Smooth muscle cell (in vitro differentiated cells): ENCODE results near the gene PHLDA2. TPM values are rescaled to one million over a fixed set of nuclear protein-coding genes. Genes with fewer than 3 reads are reported as not detected.

Experiments used
- DNase-seq: peaks from one replicate; lab custom pipeline; 2025; ENCODE audit not compliant: unreplicated experiment; lab: John Stamatoyannopoulos, UW
- H2AFZ ChIP-seq: fragments of 200-600 bp; sonication (generic); 2 replicates; pipeline ENCODE4 v1.6.0; 2016; ENCODE audit warnings: antibody characterized with exemption, low read depth, mild to moderate bottlenecking
- H3F3A ChIP-seq: fragments of 200-600 bp; sonication (generic); 2 replicates; pipeline ENCODE4 v1.6.0; 2017; ENCODE audit warnings: antibody characterized with exemption, low read depth
- H3K27ac ChIP-seq: fragments of 200-600 bp; sonication (generic); 2 replicates; pipeline ENCODE4 v1.5.1; 2016; ENCODE audit warnings: low read depth, mild to moderate bottlenecking
- H3K27me3 ChIP-seq: fragments of 200-600 bp; sonication (generic); 2 replicates; pipeline ENCODE4 v1.6.1; 2016; ENCODE audit warnings: low read depth, mild to moderate bottlenecking
- H3K36me3 ChIP-seq: fragments of 200-600 bp; sonication (generic); 2 replicates; pipeline ENCODE4 v1.5.1; 2016; ENCODE audit warnings: low read depth
- H3K4me1 ChIP-seq: fragments of 200-600 bp; sonication (generic); 2 replicates; pipeline ENCODE4 v1.5.1; 2016; ENCODE audit warnings: low read depth
- H3K4me2 ChIP-seq: fragments of 200-600 bp; sonication (generic); 2 replicates; pipeline ENCODE4 v1.6.0; 2016; ENCODE audit warnings: mild to moderate bottlenecking
- H3K4me3 ChIP-seq: fragments of 200-600 bp; sonication (generic); 2 replicates; pipeline ENCODE4 v1.5.1; 2016; ENCODE audit warnings: mild to moderate bottlenecking
- H3K79me2 ChIP-seq: fragments of 200-600 bp; sonication (generic); 2 replicates; pipeline ENCODE4 v1.6.0; 2016; ENCODE audit warnings: low read depth, mild to moderate bottlenecking
- H3K9ac ChIP-seq: fragments of 200-600 bp; sonication (generic); 2 replicates; pipeline ENCODE4 v1.6.0; 2016; ENCODE audit warnings: low read depth
- H3K9me3 ChIP-seq: fragments of 200-600 bp; sonication (generic); replicated peaks from 2 replicates; pipeline ENCODE4 v1.5.1; 2016; ENCODE audit warnings: low read depth
- H4K20me1 ChIP-seq: fragments of 200-600 bp; sonication (generic); 2 replicates; pipeline ENCODE4 v1.6.0; 2016; ENCODE audit warnings: low read depth
- CTCF ChIP-seq: fragments of 200-600 bp; sonication (generic); IDR thresholded peaks from 2 replicates; pipeline ENCODE4 v1.5.1; 2017; ENCODE audit warnings: borderline replicate concordance, mild to moderate bottlenecking, antibody characterized with exemption; ENCODE audit not compliant: insufficient read depth, poor library complexity, severe bottlenecking
- WGBS: methylation state at CpG from one replicate; pipeline ENCODE4 v1.1.7; 2016; ENCODE audit warnings: low lambda C conversion rate; 5-methylcytosine and 5-hydroxymethylcytosine counted together
- polyA plus RNA-seq: library from polyadenylated mRNA; unstranded; fragments of >200 nt; fragmentation: Nextera tagmentation; extraction: Ambion mirVana; gene quantifications from 2 replicates; pipeline ENCODE4 v1.2.1, GENCODE V29; 2016
- total RNA-seq: library from RNA; depleted of rRNA; stranded (reverse); fragments of >200 nt; gene quantifications from 2 replicates; pipeline ENCODE4 v1.2.3, GENCODE V29; 2014

The PHLDA2 gene
- total and polyA plus RNA-seq, 2 experiments from 2014 or later = 11.0 to 89.3 TPM

GRCh38 chr11:2929950-2930703, 907 bp upstream of the PHLDA2 start:
- no peaks in the 10 kb centered on the region for H3K27me3 ChIP-seq
- peak overlapping the region; percentile 98 for H3K4me2 ChIP-seq
- no peaks in the 10 kb centered on the region for H3F3A ChIP-seq
- peak overlapping the region; percentile 74 for H3K9ac ChIP-seq
- H3K4me3 ChIP-seq = peak overlapping the region; percentile 78
- peaks cover 6% of the 10 kb centered on the region for H3K4me1 ChIP-seq
- H3K79me2 ChIP-seq = peaks cover 15% of the 10 kb centered on the region
- peaks cover 25% of the 10 kb centered on the region for H4K20me1 ChIP-seq
- no peak for TF ChIP-seq CTCF
- H3K27ac ChIP-seq = peak overlapping the region; percentile 81
- DNase-seq = no peak
- no peaks in the 10 kb centered on the region for H3K9me3 ChIP-seq
- 6% methylated on average over 45 of the region's 47 CpGs for WGBS
- no peak overlapping the region for H2AFZ ChIP-seq
- no peaks in the 10 kb centered on the region for H3K36me3 ChIP-seq

DNA sequence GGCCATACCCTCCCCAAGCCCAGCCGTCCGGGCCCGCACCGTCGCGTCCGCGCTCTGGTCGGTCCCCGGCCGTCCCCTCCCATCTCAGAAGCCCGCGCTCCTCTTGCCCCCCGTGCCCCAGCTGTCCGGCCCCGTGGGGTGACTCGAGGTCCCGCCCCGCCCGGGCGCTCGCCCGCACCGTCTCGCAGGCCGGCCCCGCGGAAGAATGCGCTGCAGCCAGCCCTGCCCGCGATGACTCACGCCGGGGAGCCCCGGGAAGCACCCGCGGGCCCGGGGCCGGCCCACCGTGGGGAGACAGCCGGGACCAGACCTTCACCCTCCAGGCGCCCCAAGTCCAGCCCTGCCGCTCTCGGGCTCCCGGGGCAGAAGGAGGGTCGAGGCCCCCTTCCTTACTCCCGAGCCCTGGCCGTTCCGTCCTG, 320 bp upstream of the PHLDA2 start:
- Histone ChIP-seq H3K9ac (peak overlapping the region; percentile 74), H3F3A (no peaks in the 10 kb centered on the region), H3K9me3 (no peaks in the 10 kb centered on the region), H4K20me1 (peaks cover 25% of the 10 kb centered on the region), H2AFZ (no peak overlapping the region), H3K4me1 (peaks cover 6% of the 10 kb centered on the region), H3K36me3 (no peaks in the 10 kb centered on the region), H3K4me2 (peak overlapping the region; percentile 98), H3K79me2 (peaks cover 15% of the 10 kb centered on the region), H3K4me3 (peak overlapping the region; percentile 78), H3K27me3 (no peaks in the 10 kb centered on the region), H3K27ac (peak overlapping the region; percentile 81)
- 2% methylated on average over 16 of the region's 48 CpGs for WGBS
- no peak for TF ChIP-seq CTCF
- peak; percentile 54 for DNase-seq

DNA sequence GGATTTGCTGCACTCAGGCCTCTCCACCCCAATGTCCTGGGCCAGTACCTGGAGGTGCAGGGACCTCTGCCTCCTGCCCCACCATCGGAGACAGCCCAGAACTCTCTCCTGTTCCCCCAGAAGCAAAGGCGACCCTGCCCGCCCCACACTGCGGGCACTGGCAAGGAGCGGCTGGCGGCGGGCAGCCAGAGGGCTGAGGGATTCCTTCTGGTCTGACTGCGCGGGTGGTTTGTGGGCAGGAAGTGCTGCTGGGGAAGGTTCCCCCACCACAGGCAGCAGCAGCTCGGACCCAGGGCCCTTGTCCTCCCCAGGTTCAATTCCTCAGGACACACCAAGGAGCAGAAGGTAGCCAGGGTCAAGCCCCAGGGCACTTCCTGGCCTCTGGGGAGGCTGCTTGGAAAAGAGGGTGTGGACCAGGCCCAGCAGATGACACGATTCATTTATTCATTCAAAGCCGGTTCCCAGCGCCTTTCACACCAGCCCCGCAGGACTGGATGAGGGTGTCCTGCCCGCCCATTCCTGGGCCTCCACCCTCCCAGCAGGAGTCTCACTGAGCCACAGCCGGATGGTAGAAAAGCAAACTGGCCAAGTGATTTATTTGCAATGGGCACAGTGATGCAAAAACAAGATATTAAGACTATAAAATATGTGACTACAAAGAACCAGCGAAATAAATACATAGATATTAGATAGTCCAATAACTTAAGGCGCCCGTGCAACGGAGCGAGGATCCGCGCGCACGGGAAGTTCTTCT, 1.2 kb downstream of the PHLDA2 start:
- Histone ChIP-seq H3K27me3 (no peaks in the 10 kb centered on the region), H3K9ac (peak overlapping the region; percentile 86), H3K79me2 (peaks cover 15% of the 10 kb centered on the region), H3K4me3 (peak overlapping the region; percentile 78), H3K27ac (peak overlapping the region; percentile 72), H4K20me1 (peaks cover 25% of the 10 kb centered on the region), H3K4me1 (peaks cover 6% of the 10 kb centered on the region), H2AFZ (no peak overlapping the region), H3K9me3 (no peaks in the 10 kb centered on the region), H3F3A (no peaks in the 10 kb centered on the region), H3K4me2 (peak overlapping the region; percentile 98), H3K36me3 (no peaks in the 10 kb centered on the region)
- WGBS = 26% methylated on average over 25 of the region's 25 CpGs
- DNase-seq = no peak
- no peak for TF ChIP-seq CTCF
